Measurements from ENCODE around the gene NPPC. TPM values are rescaled to one million over a fixed set of nuclear protein-coding genes. Genes with fewer than 3 reads are reported as not detected.
"Not testable (repeated sequence)": the region's sequence is repeated elsewhere in the genome, so short reads cannot be mapped to it uniquely, and the experiment has no call there.

Gene NPPC
- total RNA-seq, 4 donors from 2014 or later = not detected

DNA sequence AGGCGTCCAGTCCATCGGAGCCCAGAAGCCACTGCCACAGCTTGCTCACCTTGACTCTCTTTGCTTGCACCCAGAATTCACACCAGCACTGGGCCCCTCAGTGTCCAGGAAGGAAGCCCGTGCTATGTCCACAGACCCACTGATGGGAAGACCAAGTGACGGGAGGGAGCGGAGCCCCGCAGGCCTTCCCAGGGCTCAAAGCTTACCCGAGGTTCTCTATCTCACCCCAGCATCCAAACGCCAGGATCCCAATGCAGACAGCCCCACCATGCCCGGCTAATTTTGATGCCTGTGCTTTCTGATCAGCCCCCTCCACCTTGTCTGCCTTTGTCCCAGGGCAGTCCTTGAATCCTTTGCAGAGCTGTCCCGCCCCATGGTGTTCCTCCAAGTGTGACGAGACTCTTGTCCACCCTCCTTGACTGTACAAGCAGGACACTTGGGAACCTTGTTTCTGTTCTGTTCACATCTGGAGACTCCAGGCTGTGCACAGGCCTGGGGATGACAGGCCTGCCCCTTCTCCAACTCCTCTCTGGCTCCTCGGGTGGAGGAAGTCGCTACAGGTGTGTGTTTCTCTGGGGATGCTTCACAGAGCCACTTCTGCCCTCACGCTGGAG is 12.0 kb downstream of the NPPC start:
- DNase-seq (no peak), ATAC-seq (no peak)
- TF ChIP-seq, protein P1, sequence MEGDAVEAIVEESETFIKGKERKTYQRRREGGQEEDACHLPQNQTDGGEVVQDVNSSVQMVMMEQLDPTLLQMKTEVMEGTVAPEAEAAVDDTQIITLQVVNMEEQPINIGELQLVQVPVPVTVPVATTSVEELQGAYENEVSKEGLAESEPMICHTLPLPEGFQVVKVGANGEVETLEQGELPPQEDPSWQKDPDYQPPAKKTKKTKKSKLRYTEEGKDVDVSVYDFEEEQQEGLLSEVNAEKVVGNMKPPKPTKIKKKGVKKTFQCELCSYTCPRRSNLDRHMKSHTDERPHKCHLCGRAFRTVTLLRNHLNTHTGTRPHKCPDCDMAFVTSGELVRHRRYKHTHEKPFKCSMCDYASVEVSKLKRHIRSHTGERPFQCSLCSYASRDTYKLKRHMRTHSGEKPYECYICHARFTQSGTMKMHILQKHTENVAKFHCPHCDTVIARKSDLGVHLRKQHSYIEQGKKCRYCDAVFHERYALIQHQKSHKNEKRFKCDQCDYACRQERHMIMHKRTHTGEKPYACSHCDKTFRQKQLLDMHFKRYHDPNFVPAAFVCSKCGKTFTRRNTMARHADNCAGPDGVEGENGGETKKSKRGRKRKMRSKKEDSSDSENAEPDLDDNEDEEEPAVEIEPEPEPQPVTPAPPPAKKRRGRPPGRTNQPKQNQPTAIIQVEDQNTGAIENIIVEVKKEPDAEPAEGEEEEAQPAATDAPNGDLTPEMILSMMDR (IDR thresholded peaks at IDR 0.05 in 4 of 5, conservative IDR thresholded peaks at IDR 0.05 in 1 of 5) = no peak
- TF ChIP-seq POLR2A (IDR thresholded peaks at IDR 0.05) = no peak
- H3K27ac ChIP-seq = no peak overlapping the region
- no peaks in the 10 kb centered on the region for H3K36me3 ChIP-seq
- no peaks in the 10 kb centered on the region for H3K9me3 ChIP-seq
- intact Hi-C loops (cut with DNase I; ENCODE audit: low total_unique reads) = no loop called here
- H3K4me1 ChIP-seq = no peaks in the 10 kb centered on the region
- in situ Hi-C loops (cut with MboI; ENCODE audit: low sequenced_read_pairs in 4 of 4) = loop anchor here in 3 of 4 donors (25.0 kb wide), 3 partner anchors 398 to 598 kb away; partner anchors contain the start of gene PRSS56 (in 1 of the 3)
- no peaks in the 10 kb centered on the region for H3K27me3 ChIP-seq
- H3K4me3 ChIP-seq = no peak overlapping the region

DNA sequence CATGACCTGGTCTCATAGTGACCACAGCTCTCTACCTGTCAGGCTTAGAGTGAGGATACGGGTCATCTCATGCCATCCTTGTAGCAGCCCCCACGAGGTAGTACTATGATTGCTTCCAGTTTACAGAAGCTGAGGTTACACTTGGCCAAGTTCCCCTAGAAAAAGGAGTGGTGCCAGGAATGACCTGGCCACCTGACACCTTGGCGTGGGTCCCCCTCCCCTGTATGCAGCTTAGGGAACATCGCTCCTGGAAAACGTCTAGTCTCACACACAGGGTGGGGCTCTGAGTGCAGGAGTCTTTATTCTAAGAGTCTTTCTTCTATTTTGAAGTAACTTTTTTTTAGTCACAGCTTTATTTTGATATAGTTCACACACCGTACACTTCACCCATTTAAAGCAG is 14.8 kb downstream of the NPPC start:
- Histone ChIP-seq H3K27ac (no peak overlapping the region), H3K36me3 (no peaks in the 10 kb centered on the region), H3K4me1 (no peaks in the 10 kb centered on the region), H3K4me3 (no peak overlapping the region), H3K27me3 (no peaks in the 10 kb centered on the region), H3K9me3 (no peaks in the 10 kb centered on the region)
- intact Hi-C loops (cut with DNase I; ENCODE audit: low total_unique reads) = no loop called here
- DNase-seq = no peak
- ATAC-seq = no peak
- in situ Hi-C loops (cut with MboI; ENCODE audit: low sequenced_read_pairs in 4 of 4) = loop anchor here in 3 of 4 donors (25.0 kb wide), 3 partner anchors 401 to 601 kb away; partner anchors contain the start of gene PRSS56 (in 1 of the 3)
- TF ChIP-seq POLR2A (IDR thresholded peaks at IDR 0.05) = no peak
- TF ChIP-seq, protein P1 (IDR thresholded peaks at IDR 0.05 in 4 of 5, conservative IDR thresholded peaks at IDR 0.05 in 1 of 5) = no peak

DNA sequence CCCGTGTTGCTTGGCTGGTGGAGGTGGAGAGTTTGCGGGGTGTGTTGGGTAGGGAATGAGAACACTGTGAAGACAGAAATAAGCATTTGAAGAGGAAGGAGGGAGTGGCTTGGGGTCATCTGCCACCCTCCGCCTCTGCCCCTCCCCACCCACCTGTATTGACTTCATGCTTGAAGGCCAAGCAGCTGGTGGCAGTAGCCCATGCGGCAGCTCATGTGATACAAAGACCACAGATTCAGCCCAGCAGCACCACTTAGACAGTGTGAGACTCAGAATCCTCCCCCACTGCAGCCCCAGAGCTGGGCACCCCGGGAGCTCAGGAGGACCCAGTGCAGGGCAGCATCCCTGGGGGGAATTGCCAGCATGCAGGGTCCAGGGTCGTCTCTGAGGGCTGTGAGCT is 15.4 kb downstream of the NPPC start:
- DNase-seq = no peak
- no peak overlapping the region for H3K4me3 ChIP-seq
- no peaks in the 10 kb centered on the region for H3K36me3 ChIP-seq
- intact Hi-C loops (cut with DNase I; ENCODE audit: low total_unique reads) = no loop called here
- in situ Hi-C loops (cut with MboI; ENCODE audit: low sequenced_read_pairs in 4 of 4) = loop anchor here in 3 of 4 donors (25.0 kb wide), 3 partner anchors 402 to 602 kb away; partner anchors contain the start of gene PRSS56 (in 1 of the 3)
- H3K9me3 ChIP-seq = no peaks in the 10 kb centered on the region
- TF ChIP-seq, protein P1 (IDR thresholded peaks at IDR 0.05 in 4 of 5, conservative IDR thresholded peaks at IDR 0.05 in 1 of 5) = no peak
- no peak for ATAC-seq
- H3K27me3 ChIP-seq = no peaks in the 10 kb centered on the region
- no peaks in the 10 kb centered on the region for H3K4me1 ChIP-seq
- no peak overlapping the region for H3K27ac ChIP-seq

DNA sequence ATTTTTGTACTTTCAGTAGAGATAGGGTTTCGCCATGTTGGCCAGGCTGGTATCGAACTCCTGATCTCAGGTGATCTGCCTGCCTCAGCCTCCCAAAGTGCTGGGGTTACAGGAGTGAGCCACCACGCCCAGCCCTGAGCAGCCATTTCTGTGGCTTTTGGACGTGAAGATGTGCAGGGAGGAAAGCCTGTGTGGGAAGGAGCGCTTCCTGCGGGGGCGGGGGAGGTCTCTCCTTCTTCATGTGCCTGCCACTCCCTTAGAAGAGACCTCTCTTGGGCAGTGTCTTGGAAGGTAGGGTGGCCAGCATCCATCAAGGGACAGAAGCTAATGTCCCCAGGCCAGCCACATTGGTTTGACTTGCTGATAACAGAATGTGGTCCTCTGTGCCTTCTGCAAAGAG is 16.0 kb downstream of the NPPC start:
- H3K9me3 ChIP-seq; H3K27me3 ChIP-seq; H3K36me3 ChIP-seq; DNase-seq; H3K4me1 ChIP-seq; intact Hi-C loops (cut with DNase I; ENCODE audit: low total_unique reads); H3K4me3 ChIP-seq; ATAC-seq; H3K27ac ChIP-seq: not testable (repeated sequence)
- in situ Hi-C loops (cut with MboI; ENCODE audit: low sequenced_read_pairs in 4 of 4) = loop anchor here in 3 of 4 donors (25.0 kb wide), 3 partner anchors 402 to 602 kb away; partner anchors contain the start of gene PRSS56 (in 1 of the 3)

DNA sequence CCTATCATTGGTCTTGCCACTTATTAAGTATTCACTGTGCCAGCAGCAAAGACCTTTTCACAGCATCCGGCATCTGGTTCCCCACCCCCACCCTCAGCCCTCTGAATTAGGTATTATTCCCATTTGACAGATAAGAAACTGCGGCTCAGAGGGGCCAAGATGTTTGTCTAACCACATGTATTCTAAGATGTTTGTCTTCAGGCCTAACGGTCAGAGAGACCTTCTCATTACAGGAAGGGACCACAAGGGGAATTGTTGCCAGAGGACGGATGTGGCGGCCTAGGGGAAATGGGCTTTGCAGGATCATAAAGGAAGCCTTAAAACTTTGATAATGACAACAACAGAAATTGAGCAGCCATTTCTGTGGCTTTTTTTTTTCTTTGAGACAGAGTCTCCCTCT is 16.6 kb downstream of the NPPC start:
- Histone ChIP-seq H3K9me3 (no peaks in the 10 kb centered on the region), H3K27me3 (no peaks in the 10 kb centered on the region), H3K4me3 (no peak overlapping the region), H3K36me3 (no peaks in the 10 kb centered on the region), H3K27ac (no peak overlapping the region), H3K4me1 (no peaks in the 10 kb centered on the region)
- DNase-seq (no peak), ATAC-seq (no peak)
- intact Hi-C loops (cut with DNase I; ENCODE audit: low total_unique reads) = no loop called here
- in situ Hi-C loops (cut with MboI; ENCODE audit: low sequenced_read_pairs in 4 of 4) = loop anchor here (10.0 to 25.0 kb wide), 5 partner anchors 403 to 603 kb away; partner anchors contain the start of gene PRSS56 (in 1 of the 4)
- TF ChIP-seq POLR2A (IDR thresholded peaks at IDR 0.05) = no peak
- TF ChIP-seq, protein P1 (IDR thresholded peaks at IDR 0.05 in 4 of 5, conservative IDR thresholded peaks at IDR 0.05 in 1 of 5) = no peak
